GM13976 (cell line): Measurements from ENCODE around the gene ANXA10.
A peak's percentile ranks its signal among the peaks of the same experiment; 100 is the strongest.

Experiments
- DNase-seq: peaks from one replicate; pipeline ENCODE4 v3.0.0; 2012; ENCODE audit warnings: low spot score
- in situ Hi-C: fragments of 300-500 bp; cut with MboI; formaldehyde crosslinking; loops from one replicate; pipeline ENCODE4 v1.12.0; 2022; ENCODE audit warnings: low sequenced_read_pairs, mixed read lengths, inconsistent platforms; ENCODE audit not compliant: unreplicated experiment
- TF ChIP-seq, protein P1 (sequence below): IDR thresholded peaks from 2 replicates; pipeline ENCODE4 v1.5.1; 2012; ENCODE audit warnings: borderline replicate concordance, mild to moderate bottlenecking; ENCODE audit not compliant: insufficient read depth; ENCODE audit errors: extremely low read depth, missing control alignments, control extremely low read depth

The ANXA10 gene

GRCh38 chr4:168063031-168063430 lies 29.3 kb upstream of the ANXA10 start:
- in situ Hi-C loops: no loop called here
- TF ChIP-seq, protein P1, sequence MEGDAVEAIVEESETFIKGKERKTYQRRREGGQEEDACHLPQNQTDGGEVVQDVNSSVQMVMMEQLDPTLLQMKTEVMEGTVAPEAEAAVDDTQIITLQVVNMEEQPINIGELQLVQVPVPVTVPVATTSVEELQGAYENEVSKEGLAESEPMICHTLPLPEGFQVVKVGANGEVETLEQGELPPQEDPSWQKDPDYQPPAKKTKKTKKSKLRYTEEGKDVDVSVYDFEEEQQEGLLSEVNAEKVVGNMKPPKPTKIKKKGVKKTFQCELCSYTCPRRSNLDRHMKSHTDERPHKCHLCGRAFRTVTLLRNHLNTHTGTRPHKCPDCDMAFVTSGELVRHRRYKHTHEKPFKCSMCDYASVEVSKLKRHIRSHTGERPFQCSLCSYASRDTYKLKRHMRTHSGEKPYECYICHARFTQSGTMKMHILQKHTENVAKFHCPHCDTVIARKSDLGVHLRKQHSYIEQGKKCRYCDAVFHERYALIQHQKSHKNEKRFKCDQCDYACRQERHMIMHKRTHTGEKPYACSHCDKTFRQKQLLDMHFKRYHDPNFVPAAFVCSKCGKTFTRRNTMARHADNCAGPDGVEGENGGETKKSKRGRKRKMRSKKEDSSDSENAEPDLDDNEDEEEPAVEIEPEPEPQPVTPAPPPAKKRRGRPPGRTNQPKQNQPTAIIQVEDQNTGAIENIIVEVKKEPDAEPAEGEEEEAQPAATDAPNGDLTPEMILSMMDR: no peak
- DNase-seq: no peak

DNA sequence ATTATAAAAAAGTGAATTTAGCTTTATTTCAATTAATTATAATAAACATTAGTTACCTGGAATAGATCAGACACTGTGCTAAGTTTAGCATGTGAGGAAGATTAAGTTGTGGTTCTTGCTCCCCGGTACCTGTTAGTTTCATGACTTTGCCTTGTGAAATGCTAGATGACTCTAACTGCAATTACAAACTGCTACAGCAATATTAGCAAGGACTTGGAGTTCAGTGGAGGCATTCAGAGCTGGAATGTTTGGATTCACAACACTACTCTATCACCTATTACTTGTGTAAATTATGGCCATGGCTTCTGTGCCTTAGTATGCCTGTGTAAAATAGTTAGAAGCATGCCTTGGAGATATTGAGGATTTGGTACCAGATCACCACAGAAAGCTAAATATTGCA lies 21.4 kb upstream of the ANXA10 start:
- no peak for DNase-seq
- TF ChIP-seq, protein P1: no peak
- in situ Hi-C loops: no loop called here

DNA sequence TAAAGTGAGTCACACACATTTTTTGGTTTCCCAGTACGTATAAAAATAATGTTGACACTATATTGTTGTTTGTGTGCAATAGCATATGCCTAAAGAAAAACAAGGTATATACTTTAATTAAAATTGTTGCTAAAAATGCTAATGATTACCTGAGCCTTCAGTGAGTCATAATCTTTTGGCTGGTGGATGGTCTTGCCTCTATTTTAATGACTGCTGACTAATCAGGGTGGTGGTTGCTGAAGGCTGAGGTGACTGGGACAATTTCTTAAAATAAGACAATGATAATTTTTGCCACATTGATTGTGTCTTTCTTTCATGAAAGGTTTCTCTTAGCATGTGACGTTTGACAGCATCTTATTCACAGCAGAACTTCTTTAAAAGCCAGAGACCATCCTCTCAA lies 21.0 kb upstream of the ANXA10 start:
- in situ Hi-C loops: no loop called here

DNA sequence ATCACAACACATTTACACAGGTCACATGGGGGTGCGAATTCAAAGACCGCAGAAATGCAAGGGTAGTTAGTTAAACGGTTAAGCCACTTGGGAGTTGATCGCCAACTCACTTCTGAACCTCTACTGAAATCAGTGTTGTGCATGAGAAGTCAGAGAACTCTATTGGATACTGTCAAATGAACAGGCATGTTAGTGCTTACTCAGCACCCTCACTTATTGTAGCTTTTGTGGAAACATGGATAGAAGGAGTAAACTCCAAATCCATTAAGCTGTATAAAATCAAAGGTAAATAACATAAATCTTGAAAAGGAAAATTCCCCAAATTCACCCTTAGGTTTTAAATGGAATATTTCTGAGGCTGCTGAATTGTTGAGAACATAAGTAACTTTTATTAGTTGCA lies 17.5 kb upstream of the ANXA10 start:
- DNase-seq: no peak
- in situ Hi-C loops: no loop called here
- TF ChIP-seq, protein P1: no peak

More for the DNA sequence above, 21.0 kb upstream of the ANXA10 start:
- no peak for DNase-seq
- TF ChIP-seq, protein P1: no peak

DNA sequence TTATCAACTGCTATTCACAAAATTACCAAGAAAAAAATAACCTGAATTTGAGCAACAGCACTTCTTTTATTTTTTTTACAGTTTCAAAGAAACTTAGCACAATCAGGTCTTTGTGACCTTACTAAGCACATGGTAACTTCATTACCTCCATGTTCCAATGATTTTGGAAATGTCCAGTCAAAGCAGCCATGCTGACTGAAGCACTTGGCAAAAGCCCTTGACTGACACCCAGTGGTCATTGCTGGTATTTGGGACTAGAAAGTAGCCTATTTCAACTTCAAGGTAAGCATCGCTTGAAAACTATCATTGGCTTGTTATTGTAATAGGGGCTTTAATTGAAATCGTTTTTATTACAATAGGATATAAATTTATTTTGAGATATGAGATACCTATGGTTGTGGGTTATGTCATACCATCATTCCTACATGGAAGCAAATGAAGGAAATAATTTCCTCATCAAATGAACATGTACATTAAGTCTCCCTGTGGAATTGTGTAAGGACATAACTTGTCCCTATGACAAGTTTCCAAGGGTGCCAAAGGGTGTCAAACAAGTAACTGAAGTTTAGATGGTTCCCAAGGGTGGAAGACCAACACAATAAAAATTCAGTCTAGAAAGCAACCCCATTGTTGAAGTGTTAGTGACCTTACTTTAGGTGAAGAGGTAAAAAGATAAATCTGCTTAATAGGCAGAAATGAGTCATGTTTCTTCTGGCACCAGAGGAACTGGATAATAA lies 15.2 kb upstream of the ANXA10 start:
- in situ Hi-C loops: no loop called here
- peak; percentile 24 for DNase-seq
- TF ChIP-seq, protein P1: peak; percentile 75

GRCh38 chr4:168077726-168078239 lies 14.6 kb upstream of the ANXA10 start:
- in situ Hi-C loops: no loop called here
- no peak for DNase-seq
- TF ChIP-seq, protein P1: no peak
